ENCODE data around the gene SLC25A30. TPM values are rescaled to one million over a fixed set of nuclear protein-coding genes. Genes with fewer than 3 reads are reported as not detected.

Gene SLC25A30
- total and polyA plus RNA-seq, 9 of the 15 experiments (the other 6 are each of a cell fraction or from before 2014, with no cell fraction given) = 1.1 to 11.1 (median 5.6) TPM

- TF ChIP-seq, protein P1, sequence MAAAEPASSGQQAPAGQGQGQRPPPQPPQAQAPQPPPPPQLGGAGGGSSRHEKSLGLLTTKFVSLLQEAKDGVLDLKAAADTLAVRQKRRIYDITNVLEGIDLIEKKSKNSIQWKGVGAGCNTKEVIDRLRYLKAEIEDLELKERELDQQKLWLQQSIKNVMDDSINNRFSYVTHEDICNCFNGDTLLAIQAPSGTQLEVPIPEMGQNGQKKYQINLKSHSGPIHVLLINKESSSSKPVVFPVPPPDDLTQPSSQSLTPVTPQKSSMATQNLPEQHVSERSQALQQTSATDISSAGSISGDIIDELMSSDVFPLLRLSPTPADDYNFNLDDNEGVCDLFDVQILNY (CRISPR knock-in tag; IDR thresholded peaks at IDR 0.05) = no peak
- no peak for TF ChIP-seq GTF2F1 (IDR thresholded peaks at IDR 0.05; ENCODE audit: low read depth, low read length)
- TF ChIP-seq BRF2 (IDR thresholded peaks at IDR 0.05; ENCODE audit: borderline replicate concordance, insufficient read depth, insufficient read length) = no peak
- TF ChIP-seq ZNF75A (CRISPR knock-in tag; IDR thresholded peaks at IDR 0.05) = no peak
- TF ChIP-seq, protein P2, sequence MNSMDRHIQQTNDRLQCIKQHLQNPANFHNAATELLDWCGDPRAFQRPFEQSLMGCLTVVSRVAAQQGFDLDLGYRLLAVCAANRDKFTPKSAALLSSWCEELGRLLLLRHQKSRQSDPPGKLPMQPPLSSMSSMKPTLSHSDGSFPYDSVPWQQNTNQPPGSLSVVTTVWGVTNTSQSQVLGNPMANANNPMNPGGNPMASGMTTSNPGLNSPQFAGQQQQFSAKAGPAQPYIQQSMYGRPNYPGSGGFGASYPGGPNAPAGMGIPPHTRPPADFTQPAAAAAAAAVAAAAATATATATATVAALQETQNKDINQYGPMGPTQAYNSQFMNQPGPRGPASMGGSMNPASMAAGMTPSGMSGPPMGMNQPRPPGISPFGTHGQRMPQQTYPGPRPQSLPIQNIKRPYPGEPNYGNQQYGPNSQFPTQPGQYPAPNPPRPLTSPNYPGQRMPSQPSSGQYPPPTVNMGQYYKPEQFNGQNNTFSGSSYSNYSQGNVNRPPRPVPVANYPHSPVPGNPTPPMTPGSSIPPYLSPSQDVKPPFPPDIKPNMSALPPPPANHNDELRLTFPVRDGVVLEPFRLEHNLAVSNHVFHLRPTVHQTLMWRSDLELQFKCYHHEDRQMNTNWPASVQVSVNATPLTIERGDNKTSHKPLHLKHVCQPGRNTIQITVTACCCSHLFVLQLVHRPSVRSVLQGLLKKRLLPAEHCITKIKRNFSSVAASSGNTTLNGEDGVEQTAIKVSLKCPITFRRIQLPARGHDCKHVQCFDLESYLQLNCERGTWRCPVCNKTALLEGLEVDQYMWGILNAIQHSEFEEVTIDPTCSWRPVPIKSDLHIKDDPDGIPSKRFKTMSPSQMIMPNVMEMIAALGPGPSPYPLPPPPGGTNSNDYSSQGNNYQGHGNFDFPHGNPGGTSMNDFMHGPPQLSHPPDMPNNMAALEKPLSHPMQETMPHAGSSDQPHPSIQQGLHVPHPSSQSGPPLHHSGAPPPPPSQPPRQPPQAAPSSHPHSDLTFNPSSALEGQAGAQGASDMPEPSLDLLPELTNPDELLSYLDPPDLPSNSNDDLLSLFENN (IDR thresholded peaks at IDR 0.05; ENCODE audit: low read depth in 2 of 2, low read length in 2 of 2) = no peak
- no peak for TF ChIP-seq SREBF1 (IDR thresholded peaks at IDR 0.05; ENCODE audit: borderline replicate concordance, low read depth, low read length)
- no peak for TF ChIP-seq RBM17 (IDR thresholded peaks at IDR 0.05; ENCODE audit: borderline replicate concordance, low read depth, low read length)
- TF ChIP-seq, protein P3, sequence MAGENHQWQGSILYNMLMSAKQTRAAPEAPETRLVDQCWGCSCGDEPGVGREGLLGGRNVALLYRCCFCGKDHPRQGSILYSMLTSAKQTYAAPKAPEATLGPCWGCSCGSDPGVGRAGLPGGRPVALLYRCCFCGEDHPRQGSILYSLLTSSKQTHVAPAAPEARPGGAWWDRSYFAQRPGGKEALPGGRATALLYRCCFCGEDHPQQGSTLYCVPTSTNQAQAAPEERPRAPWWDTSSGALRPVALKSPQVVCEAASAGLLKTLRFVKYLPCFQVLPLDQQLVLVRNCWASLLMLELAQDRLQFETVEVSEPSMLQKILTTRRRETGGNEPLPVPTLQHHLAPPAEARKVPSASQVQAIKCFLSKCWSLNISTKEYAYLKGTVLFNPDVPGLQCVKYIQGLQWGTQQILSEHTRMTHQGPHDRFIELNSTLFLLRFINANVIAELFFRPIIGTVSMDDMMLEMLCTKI (IDR thresholded peaks at IDR 0.05; ENCODE audit: partially characterized antibody) = no peak
- no peak for TF ChIP-seq ZNF518B (CRISPR knock-in tag; IDR thresholded peaks at IDR 0.05)
- TF ChIP-seq PHB2 (IDR thresholded peaks at IDR 0.05; ENCODE audit: low read depth) = no peak
- no peak for TF ChIP-seq ZNF77 (CRISPR knock-in tag; IDR thresholded peaks at IDR 0.05)
- TF ChIP-seq ZKSCAN3 (CRISPR knock-in tag; IDR thresholded peaks at IDR 0.05) = no peak
- TF ChIP-seq, protein P4, sequence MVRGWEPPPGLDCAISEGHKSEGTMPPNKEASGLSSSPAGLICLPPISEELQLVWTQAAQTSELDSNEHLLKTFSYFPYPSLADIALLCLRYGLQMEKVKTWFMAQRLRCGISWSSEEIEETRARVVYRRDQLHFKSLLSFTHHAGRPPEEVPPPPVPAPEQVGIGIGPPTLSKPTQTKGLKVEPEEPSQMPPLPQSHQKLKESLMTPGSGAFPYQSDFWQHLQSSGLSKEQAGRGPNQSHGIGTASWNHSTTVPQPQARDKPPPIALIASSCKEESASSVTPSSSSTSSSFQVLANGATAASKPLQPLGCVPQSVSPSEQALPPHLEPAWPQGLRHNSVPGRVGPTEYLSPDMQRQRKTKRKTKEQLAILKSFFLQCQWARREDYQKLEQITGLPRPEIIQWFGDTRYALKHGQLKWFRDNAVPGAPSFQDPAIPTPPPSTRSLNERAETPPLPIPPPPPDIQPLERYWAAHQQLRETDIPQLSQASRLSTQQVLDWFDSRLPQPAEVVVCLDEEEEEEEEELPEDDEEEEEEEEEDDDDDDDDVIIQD (CRISPR knock-in tag; IDR thresholded peaks at IDR 0.05) = no peak
- TF ChIP-seq TRIM24 (IDR thresholded peaks at IDR 0.05) = no peak
- 0 out of 4 replicates have a peak, but pooled peaks of 1 of the 2 experiments have one; percentile 32 for TF ChIP-seq NRF1 (conservative IDR thresholded peaks at IDR 0.05 in 1 of 2, IDR thresholded peaks at IDR 0.05 in 1 of 2)
Measured at GRCh38 chr13:45464687-45465453, 46.7 kb upstream of the SLC25A30 start, which contains the start of gene COG3 (continued).

All from K562 (cell line).